ENCODE data around the gene ARHGAP31.
"Not testable (repeated sequence)": the region's sequence is repeated elsewhere in the genome, so short reads cannot be mapped to it uniquely, and the experiment has no call there.

The ARHGAP31 gene

GRCh38 chr3:119295816-119296726 is 1.9 kb downstream of the ARHGAP31 start:
- DNase-seq: no peak

GRCh38 chr3:119296727-119297122 is 2.5 kb downstream of the ARHGAP31 start:
- no peak for DNase-seq

- no peak for DNase-seq
These were observed 3.0 kb downstream of the ARHGAP31 start for GRCh38 chr3:119297169-119297568.

GRCh38 chr3:119298565-119298941 is 4.4 kb downstream of the ARHGAP31 start:
- no peak for DNase-seq

GRCh38 chr3:119300991-119301391 is 6.8 kb downstream of the ARHGAP31 start:
- DNase-seq: no peak

GRCh38 chr3:119301662-119302061 is 7.5 kb downstream of the ARHGAP31 start:
- no peak for DNase-seq

- DNase-seq: no peak
These were observed 8.7 kb downstream of the ARHGAP31 start for GRCh38 chr3:119302697-119303551.

GRCh38 chr3:119304201-119304713 is 10.1 kb downstream of the ARHGAP31 start:
- DNase-seq: peak in 1 of 2 experiments; percentile 14

- peak in 1 of 2 experiments; percentile 37 for DNase-seq
These were observed 11.1 kb downstream of the ARHGAP31 start for GRCh38 chr3:119305286-119305685.

GRCh38 chr3:119306378-119306777 is 12.2 kb downstream of the ARHGAP31 start:
- not testable (repeated sequence) for DNase-seq

- peak in 1 of 2 experiments; percentile 25 for DNase-seq
These were observed 14.2 kb downstream of the ARHGAP31 start for GRCh38 chr3:119308355-119308754.

- no peak for DNase-seq
These were observed 15.4 kb downstream of the ARHGAP31 start for GRCh38 chr3:119309591-119309990.

- no peak for DNase-seq
These were observed 15.9 kb downstream of the ARHGAP31 start for GRCh38 chr3:119310071-119310470.

GRCh38 chr3:119311081-119311925 is 17.1 kb downstream of the ARHGAP31 start:
- DNase-seq: no peak

- no peak for DNase-seq
These were observed 19.3 kb downstream of the ARHGAP31 start for GRCh38 chr3:119313461-119313860.

GRCh38 chr3:119314821-119315220 is 20.6 kb downstream of the ARHGAP31 start:
- peak; percentile 18 to 82 for DNase-seq

GRCh38 chr3:119315600-119316312 is 21.6 kb downstream of the ARHGAP31 start:
- DNase-seq: no peak

- no peak for DNase-seq
These were observed 22.1 kb downstream of the ARHGAP31 start for GRCh38 chr3:119316313-119316670.

GRCh38 chr3:119318876-119319275 is 24.7 kb downstream of the ARHGAP31 start:
- peak in 1 of 2 experiments; percentile 73 for DNase-seq

GRCh38 chr3:119319311-119319710 is 25.1 kb downstream of the ARHGAP31 start:
- no peak for DNase-seq

GRCh38 chr3:119320785-119321184 is 26.6 kb downstream of the ARHGAP31 start:
- not testable (repeated sequence) for DNase-seq
